ENCODE measurements around the gene STK10.

Gene STK10

GRCh38 chr5:172189693-172190296 is 1.8 kb upstream of the STK10 start:
- Histone ChIP-seq H3K27ac (ENCODE audit: insufficient read depth, low read depth, low read length, poor library complexity, severe bottlenecking) (peak overlapping the region; percentile 83), H3K9me3 (ENCODE audit: control insufficient read depth, low read length) (no peaks in the 10 kb centered on the region)
- WGBS, 2 experiments = 38 to 43% methylated on average over 2 to 3 of the region's 3 CpGs

GRCh38 chr5:172188893-172189692 is 1.1 kb upstream of the STK10 start:
- WGBS, 2 experiments = 3% methylated on average over 28 to 29 of the region's 30 CpGs
- Histone ChIP-seq H3K4me3 (ENCODE audit: insufficient read depth, low read depth, low read length) (peak overlapping the region; percentile 69), H3K27ac (ENCODE audit: insufficient read depth, low read depth, low read length, poor library complexity, severe bottlenecking) (peak overlapping the region; percentile 83), H3K9me3 (ENCODE audit: control insufficient read depth, low read length) (no peaks in the 10 kb centered on the region), H3K4me1 (ENCODE audit: control insufficient read depth, insufficient read depth, low read length) (peaks cover 12% of the 10 kb centered on the region), H3K27me3 (ENCODE audit: control insufficient read depth, insufficient read depth, low read length, poor library complexity, severe bottlenecking) (peaks cover 14% of the 10 kb centered on the region), H3K36me3 (ENCODE audit: control insufficient read depth, insufficient read depth, low read length) (no peaks in the 10 kb centered on the region)

More at GRCh38 chr5:172189693-172190296, 1.8 kb upstream of the STK10 start:
- Histone ChIP-seq H3K27me3 (ENCODE audit: control insufficient read depth, insufficient read depth, low read length, poor library complexity, severe bottlenecking) (peaks cover 14% of the 10 kb centered on the region), H3K4me3 (ENCODE audit: insufficient read depth, low read depth, low read length) (peak overlapping the region; percentile 69), H3K36me3 (ENCODE audit: control insufficient read depth, insufficient read depth, low read length) (no peaks in the 10 kb centered on the region), H3K4me1 (ENCODE audit: control insufficient read depth, insufficient read depth, low read length) (peaks cover 12% of the 10 kb centered on the region)

GRCh38 chr5:172187118-172188032 is 649 bp downstream of the STK10 start:
- WGBS, 2 experiments = 0 to 1% methylated on average over 66 of the region's 66 CpGs
- H3K9me3 ChIP-seq (ENCODE audit: control insufficient read depth, low read length) = no peaks in the 10 kb centered on the region
- peaks cover 14% of the 10 kb centered on the region for H3K27me3 ChIP-seq (ENCODE audit: control insufficient read depth, insufficient read depth, low read length, poor library complexity, severe bottlenecking)
- H3K27ac ChIP-seq (ENCODE audit: insufficient read depth, low read depth, low read length, poor library complexity, severe bottlenecking) = no peak overlapping the region
- H3K4me1 ChIP-seq (ENCODE audit: control insufficient read depth, insufficient read depth, low read length) = peaks cover 12% of the 10 kb centered on the region
- H3K4me3 ChIP-seq (ENCODE audit: insufficient read depth, low read depth, low read length) = peak overlapping the region; percentile 69
- no peaks in the 10 kb centered on the region for H3K36me3 ChIP-seq (ENCODE audit: control insufficient read depth, insufficient read depth, low read length)

GRCh38 chr5:172186114-172186695 is 1.8 kb downstream of the STK10 start:
- 92% methylated on average over 13 of the region's 13 CpGs for WGBS, 2 experiments
- no peak overlapping the region for H3K4me3 ChIP-seq (ENCODE audit: insufficient read depth, low read depth, low read length)

GRCh38 chr5:172185096-172185461 is 2.9 kb downstream of the STK10 start:
- no peaks in the 10 kb centered on the region for H3K9me3 ChIP-seq (ENCODE audit: control insufficient read depth, low read length)
- H3K4me1 ChIP-seq (ENCODE audit: control insufficient read depth, insufficient read depth, low read length) = peaks cover 12% of the 10 kb centered on the region
- 68 to 74% methylated on average over 10 of the region's 10 CpGs for WGBS, 2 experiments
- H3K4me3 ChIP-seq (ENCODE audit: insufficient read depth, low read depth, low read length) = no peak overlapping the region
- H3K27me3 ChIP-seq (ENCODE audit: control insufficient read depth, insufficient read depth, low read length, poor library complexity, severe bottlenecking) = peaks cover 14% of the 10 kb centered on the region
- no peak overlapping the region for H3K27ac ChIP-seq (ENCODE audit: insufficient read depth, low read depth, low read length, poor library complexity, severe bottlenecking)
- H3K36me3 ChIP-seq (ENCODE audit: control insufficient read depth, insufficient read depth, low read length) = no peaks in the 10 kb centered on the region

More at GRCh38 chr5:172186114-172186695, 1.8 kb downstream of the STK10 start:
- Histone ChIP-seq H3K27me3 (ENCODE audit: control insufficient read depth, insufficient read depth, low read length, poor library complexity, severe bottlenecking) (peaks cover 14% of the 10 kb centered on the region), H3K4me1 (ENCODE audit: control insufficient read depth, insufficient read depth, low read length) (peaks cover 12% of the 10 kb centered on the region), H3K27ac (ENCODE audit: insufficient read depth, low read depth, low read length, poor library complexity, severe bottlenecking) (no peak overlapping the region), H3K9me3 (ENCODE audit: control insufficient read depth, low read length) (no peaks in the 10 kb centered on the region), H3K36me3 (ENCODE audit: control insufficient read depth, insufficient read depth, low read length) (no peaks in the 10 kb centered on the region)

- Histone ChIP-seq H3K27me3 (ENCODE audit: control insufficient read depth, insufficient read depth, low read length, poor library complexity, severe bottlenecking) (peaks cover 14% of the 10 kb centered on the region), H3K36me3 (ENCODE audit: control insufficient read depth, insufficient read depth, low read length) (no peaks in the 10 kb centered on the region), H3K27ac (ENCODE audit: insufficient read depth, low read depth, low read length, poor library complexity, severe bottlenecking) (no peak overlapping the region), H3K4me1 (ENCODE audit: control insufficient read depth, insufficient read depth, low read length) (peaks cover 12% of the 10 kb centered on the region), H3K4me3 (ENCODE audit: insufficient read depth, low read depth, low read length) (no peak overlapping the region), H3K9me3 (ENCODE audit: control insufficient read depth, low read length) (no peaks in the 10 kb centered on the region)
- 90 to 93% methylated on average over 4 of the region's 4 CpGs for WGBS, 2 experiments
Measured at GRCh38 chr5:172183881-172184280, 4.1 kb downstream of the STK10 start.

GRCh38 chr5:172182291-172182690 is 5.7 kb downstream of the STK10 start:
- H3K27ac ChIP-seq (ENCODE audit: insufficient read depth, low read depth, low read length, poor library complexity, severe bottlenecking) = no peak overlapping the region
- H3K27me3 ChIP-seq (ENCODE audit: control insufficient read depth, insufficient read depth, low read length, poor library complexity, severe bottlenecking) = peaks cover 11% of the 10 kb centered on the region
- no peak overlapping the region for H3K4me3 ChIP-seq (ENCODE audit: insufficient read depth, low read depth, low read length)
- WGBS, 2 experiments = 91 to 92% methylated on average over 6 of the region's 6 CpGs
- H3K36me3 ChIP-seq (ENCODE audit: control insufficient read depth, insufficient read depth, low read length) = no peaks in the 10 kb centered on the region
- peaks cover 10% of the 10 kb centered on the region for H3K4me1 ChIP-seq (ENCODE audit: control insufficient read depth, insufficient read depth, low read length)
- no peaks in the 10 kb centered on the region for H3K9me3 ChIP-seq (ENCODE audit: control insufficient read depth, low read length)

- Histone ChIP-seq H3K27me3 (ENCODE audit: control insufficient read depth, insufficient read depth, low read length, poor library complexity, severe bottlenecking) (no peaks in the 10 kb centered on the region), H3K36me3 (ENCODE audit: control insufficient read depth, insufficient read depth, low read length) (no peaks in the 10 kb centered on the region), H3K4me3 (ENCODE audit: insufficient read depth, low read depth, low read length) (no peak overlapping the region), H3K4me1 (ENCODE audit: control insufficient read depth, insufficient read depth, low read length) (no peaks in the 10 kb centered on the region), H3K27ac (ENCODE audit: insufficient read depth, low read depth, low read length, poor library complexity, severe bottlenecking) (no peak overlapping the region), H3K9me3 (ENCODE audit: control insufficient read depth, low read length) (no peaks in the 10 kb centered on the region)
- 93 to 96% methylated on average over 9 of the region's 9 CpGs for WGBS, 2 experiments
Measured at GRCh38 chr5:172180936-172181335, 7.1 kb downstream of the STK10 start.

- no peak overlapping the region for H3K27ac ChIP-seq (ENCODE audit: insufficient read depth, low read depth, low read length, poor library complexity, severe bottlenecking)
- H3K27me3 ChIP-seq (ENCODE audit: control insufficient read depth, insufficient read depth, low read length, poor library complexity, severe bottlenecking) = no peaks in the 10 kb centered on the region
- no peak overlapping the region for H3K4me3 ChIP-seq (ENCODE audit: insufficient read depth, low read depth, low read length)
- H3K36me3 ChIP-seq (ENCODE audit: control insufficient read depth, insufficient read depth, low read length) = no peaks in the 10 kb centered on the region
- 73 to 75% methylated on average over 18 of the region's 18 CpGs for WGBS, 2 experiments
- no peaks in the 10 kb centered on the region for H3K4me1 ChIP-seq (ENCODE audit: control insufficient read depth, insufficient read depth, low read length)
- H3K9me3 ChIP-seq (ENCODE audit: control insufficient read depth, low read length) = no peaks in the 10 kb centered on the region
Measured at GRCh38 chr5:172178991-172179989, 8.7 kb downstream of the STK10 start.

All from ectodermal cell (in vitro differentiated cells).